ENCODE results near the gene ICE1.
"Not testable (repeated sequence)": the region's sequence is repeated elsewhere in the genome, so short reads cannot be mapped to it uniquely, and the experiment has no call there.

ICE1 gene

GRCh38 chr5:5387777-5388176 lies 34.7 kb upstream of the ICE1 start:
- ChIA-PET CTCF (no interaction called here), POLR2A (no interaction called here)
- no peak overlapping the region for H3K27ac ChIP-seq (ENCODE audit: insufficient read depth in 1 of 2, low read depth in 1 of 2, low read length in 2 of 2, poor library complexity in 1 of 2, severe bottlenecking in 2 of 2)
- peaks cover 0 to 3% (median 0%) of the 10 kb centered on the region in 5 experiments for H3K27me3 ChIP-seq (replicated peaks in 2 of 5; ENCODE audit: control insufficient read depth in 4 of 5, insufficient read depth in 5 of 5, low read length in 4 of 5)
- no CpG with 5 or more reads among the region's 1 CpG for WGBS (ENCODE audit: insufficient coverage)
- H3K4me1 ChIP-seq (ENCODE audit: control extremely low read depth in 1 of 4, control insufficient read depth in 4 of 4, insufficient read depth in 4 of 4, low read length in 3 of 4) = no peaks in the 10 kb centered on the region
- no peak for DNase-seq
- no peaks in the 10 kb centered on the region for H3K9me3 ChIP-seq (ENCODE audit: control extremely low read depth in 1 of 5, control insufficient read depth in 4 of 5, insufficient read depth in 2 of 5, low read depth in 1 of 5, low read length in 4 of 5)
- no peaks in the 10 kb centered on the region for H3K36me3 ChIP-seq (ENCODE audit: control insufficient read depth in 4 of 4, insufficient read depth in 4 of 4, low read length in 3 of 4)
- no peak overlapping the region for H3K4me3 ChIP-seq (ENCODE audit: control insufficient read depth in 1 of 7, extremely low read depth in 1 of 7, insufficient read depth in 4 of 7, low read depth in 2 of 7, low read length in 6 of 7)

GRCh38 chr5:5390121-5390869 lies 32.2 kb upstream of the ICE1 start:
- H3K27ac ChIP-seq (ENCODE audit: insufficient read depth in 1 of 2, low read depth in 1 of 2, low read length in 2 of 2, poor library complexity in 1 of 2, severe bottlenecking in 2 of 2); H3K4me1 ChIP-seq (ENCODE audit: control extremely low read depth in 1 of 4, control insufficient read depth in 4 of 4, insufficient read depth in 4 of 4, low read length in 3 of 4); CTCF ChIA-PET; DNase-seq; H3K36me3 ChIP-seq (ENCODE audit: control insufficient read depth in 4 of 4, insufficient read depth in 4 of 4, low read length in 3 of 4); H3K4me3 ChIP-seq (ENCODE audit: control insufficient read depth in 1 of 7, extremely low read depth in 1 of 7, insufficient read depth in 4 of 7, low read depth in 2 of 7, low read length in 6 of 7); H3K27me3 ChIP-seq (replicated peaks in 2 of 5; ENCODE audit: control insufficient read depth in 4 of 5, insufficient read depth in 5 of 5, low read length in 4 of 5); H3K9me3 ChIP-seq (ENCODE audit: control extremely low read depth in 1 of 5, control insufficient read depth in 4 of 5, insufficient read depth in 2 of 5, low read depth in 1 of 5, low read length in 4 of 5); POLR2A ChIA-PET: not testable (repeated sequence)
- 100% methylated on average over 3 of the region's 12 CpGs for WGBS (ENCODE audit: insufficient coverage)

- POLR2A ChIA-PET; H3K4me1 ChIP-seq (ENCODE audit: control extremely low read depth in 1 of 4, control insufficient read depth in 4 of 4, insufficient read depth in 4 of 4, low read length in 3 of 4): not testable (repeated sequence)
- 100% methylated on average over 1 of the region's 2 CpGs for WGBS (ENCODE audit: insufficient coverage)
Measured at GRCh38 chr5:5392504-5392903, 30.0 kb upstream of the ICE1 start.

DNA sequence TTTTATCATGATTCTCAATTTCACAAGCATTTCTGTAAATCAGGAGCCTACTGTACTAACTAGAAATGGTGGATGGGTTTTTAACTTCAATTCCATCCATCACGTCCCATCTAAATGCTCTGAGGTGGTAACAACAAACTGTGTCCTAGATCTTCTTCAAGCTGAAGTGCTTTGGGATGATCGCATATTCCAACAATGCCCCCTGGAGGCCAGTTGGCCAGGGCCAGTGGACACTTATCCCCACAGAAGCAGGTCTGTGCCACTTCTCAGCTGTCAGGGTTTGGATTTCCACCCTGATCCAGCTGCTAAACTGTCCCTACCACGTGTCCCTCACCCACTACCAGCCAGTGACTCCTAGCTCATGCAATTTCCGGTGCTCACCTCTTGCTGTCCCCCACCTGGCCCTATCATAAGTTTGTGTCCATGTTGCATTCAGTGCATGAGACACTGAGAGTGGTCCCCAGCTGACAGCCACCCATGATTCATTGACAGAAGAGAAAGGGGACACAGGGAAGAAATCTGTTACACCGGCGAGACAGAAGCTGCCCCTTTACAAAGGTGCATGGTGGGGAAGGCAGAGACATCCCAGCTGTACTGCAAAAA lies 28.0 kb upstream of the ICE1 start:
- H3K4me3 ChIP-seq (ENCODE audit: control insufficient read depth in 1 of 7, extremely low read depth in 1 of 7, insufficient read depth in 4 of 7, low read depth in 2 of 7, low read length in 6 of 7); H3K36me3 ChIP-seq (ENCODE audit: control insufficient read depth in 4 of 4, insufficient read depth in 4 of 4, low read length in 3 of 4); H3K9me3 ChIP-seq (ENCODE audit: control extremely low read depth in 1 of 5, control insufficient read depth in 4 of 5, insufficient read depth in 2 of 5, low read depth in 1 of 5, low read length in 4 of 5); H3K27ac ChIP-seq (ENCODE audit: insufficient read depth in 1 of 2, low read depth in 1 of 2, low read length in 2 of 2, poor library complexity in 1 of 2, severe bottlenecking in 2 of 2); CTCF ChIA-PET; H3K4me1 ChIP-seq (ENCODE audit: control extremely low read depth in 1 of 4, control insufficient read depth in 4 of 4, insufficient read depth in 4 of 4, low read length in 3 of 4); H3K27me3 ChIP-seq (replicated peaks in 2 of 5; ENCODE audit: control insufficient read depth in 4 of 5, insufficient read depth in 5 of 5, low read length in 4 of 5); POLR2A ChIA-PET; DNase-seq: not testable (repeated sequence)
- 90% methylated on average over 2 of the region's 6 CpGs for WGBS (ENCODE audit: insufficient coverage)

More at GRCh38 chr5:5392504-5392903, 30.0 kb upstream of the ICE1 start:
- CTCF ChIA-PET; H3K27me3 ChIP-seq (replicated peaks in 2 of 5; ENCODE audit: control insufficient read depth in 4 of 5, insufficient read depth in 5 of 5, low read length in 4 of 5); H3K4me3 ChIP-seq (ENCODE audit: control insufficient read depth in 1 of 7, extremely low read depth in 1 of 7, insufficient read depth in 4 of 7, low read depth in 2 of 7, low read length in 6 of 7); H3K9me3 ChIP-seq (ENCODE audit: control extremely low read depth in 1 of 5, control insufficient read depth in 4 of 5, insufficient read depth in 2 of 5, low read depth in 1 of 5, low read length in 4 of 5); H3K27ac ChIP-seq (ENCODE audit: insufficient read depth in 1 of 2, low read depth in 1 of 2, low read length in 2 of 2, poor library complexity in 1 of 2, severe bottlenecking in 2 of 2); H3K36me3 ChIP-seq (ENCODE audit: control insufficient read depth in 4 of 4, insufficient read depth in 4 of 4, low read length in 3 of 4); DNase-seq: not testable (repeated sequence)

- POLR2A ChIA-PET, CTCF ChIA-PET: not testable (repeated sequence)
- WGBS (ENCODE audit: insufficient coverage) = no CpG with 5 or more reads among the region's 8 CpGs
Measured at GRCh38 chr5:5395093-5395492, 27.4 kb upstream of the ICE1 start.

DNA sequence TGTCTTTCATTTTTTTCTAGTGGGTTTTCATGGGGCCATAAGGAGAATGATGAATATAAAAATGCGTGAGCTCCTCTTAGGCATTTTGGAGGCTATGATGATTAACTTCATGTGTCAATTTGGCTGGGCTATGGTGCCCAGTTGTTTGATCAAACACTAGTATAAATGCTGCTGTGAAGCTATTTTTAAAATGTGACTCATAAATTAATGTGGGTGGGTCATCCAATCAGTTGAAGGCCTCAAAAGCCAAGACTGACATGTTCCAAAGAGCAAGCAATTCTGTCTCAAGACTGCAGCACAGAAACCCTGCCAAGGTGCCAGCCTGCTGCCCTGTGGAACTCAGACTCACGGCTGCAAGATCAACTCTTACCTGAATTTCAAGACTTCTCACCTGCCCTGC lies 24.4 kb upstream of the ICE1 start:
- Histone ChIP-seq H3K9me3 (ENCODE audit: control extremely low read depth in 1 of 5, control insufficient read depth in 4 of 5, insufficient read depth in 2 of 5, low read depth in 1 of 5, low read length in 4 of 5) (peaks cover 0 to 4% (median 0%) of the 10 kb centered on the region in 5 experiments), H3K36me3 (ENCODE audit: control insufficient read depth in 4 of 4, insufficient read depth in 4 of 4, low read length in 3 of 4) (no peaks in the 10 kb centered on the region), H3K4me3 (ENCODE audit: control insufficient read depth in 1 of 7, extremely low read depth in 1 of 7, insufficient read depth in 4 of 7, low read depth in 2 of 7, low read length in 6 of 7) (no peak overlapping the region), H3K4me1 (ENCODE audit: control extremely low read depth in 1 of 4, control insufficient read depth in 4 of 4, insufficient read depth in 4 of 4, low read length in 3 of 4) (no peaks in the 10 kb centered on the region), H3K27ac (ENCODE audit: insufficient read depth in 1 of 2, low read depth in 1 of 2, low read length in 2 of 2, poor library complexity in 1 of 2, severe bottlenecking in 2 of 2) (no peak overlapping the region), H3K27me3 (replicated peaks in 2 of 5; ENCODE audit: control insufficient read depth in 4 of 5, insufficient read depth in 5 of 5, low read length in 4 of 5) (no peaks in the 10 kb centered on the region)
- ChIA-PET CTCF (no interaction called here), POLR2A (no interaction called here)
- no peak for DNase-seq
- WGBS (ENCODE audit: insufficient coverage) = 100% methylated on average over 2 of the region's 2 CpGs

More at GRCh38 chr5:5395093-5395492, 27.4 kb upstream of the ICE1 start:
- not testable (repeated sequence) for H3K4me1 ChIP-seq (ENCODE audit: control extremely low read depth in 1 of 4, control insufficient read depth in 4 of 4, insufficient read depth in 4 of 4, low read length in 3 of 4); H3K36me3 ChIP-seq (ENCODE audit: control insufficient read depth in 4 of 4, insufficient read depth in 4 of 4, low read length in 3 of 4); H3K27ac ChIP-seq (ENCODE audit: insufficient read depth in 1 of 2, low read depth in 1 of 2, low read length in 2 of 2, poor library complexity in 1 of 2, severe bottlenecking in 2 of 2); H3K27me3 ChIP-seq (replicated peaks in 2 of 5; ENCODE audit: control insufficient read depth in 4 of 5, insufficient read depth in 5 of 5, low read length in 4 of 5); DNase-seq; H3K9me3 ChIP-seq (ENCODE audit: control extremely low read depth in 1 of 5, control insufficient read depth in 4 of 5, insufficient read depth in 2 of 5, low read depth in 1 of 5, low read length in 4 of 5); H3K4me3 ChIP-seq (ENCODE audit: control insufficient read depth in 1 of 7, extremely low read depth in 1 of 7, insufficient read depth in 4 of 7, low read depth in 2 of 7, low read length in 6 of 7)

DNA sequence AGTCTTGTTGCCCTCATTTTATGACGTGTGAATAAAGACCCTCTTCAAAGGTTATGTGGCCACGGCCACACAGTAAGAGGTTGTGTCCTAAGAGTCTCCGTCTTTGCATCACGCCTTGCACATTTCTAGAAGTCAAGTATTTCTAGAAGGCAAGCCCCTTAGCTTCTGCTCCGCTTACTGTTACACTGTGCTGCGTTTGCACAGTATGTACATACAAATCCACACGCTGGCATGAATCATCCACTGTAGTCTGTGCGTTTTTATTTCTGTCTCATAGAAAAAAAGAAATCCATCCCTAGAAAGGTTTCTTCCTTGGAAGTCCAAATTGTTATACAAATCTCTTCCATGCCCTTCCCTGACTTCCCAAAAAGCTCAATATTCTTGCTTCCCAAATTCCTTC lies 21.4 kb upstream of the ICE1 start:
- Histone ChIP-seq H3K4me1 (ENCODE audit: control extremely low read depth in 1 of 4, control insufficient read depth in 4 of 4, insufficient read depth in 4 of 4, low read length in 3 of 4) (no peaks in the 10 kb centered on the region), H3K4me3 (ENCODE audit: control insufficient read depth in 1 of 7, extremely low read depth in 1 of 7, insufficient read depth in 4 of 7, low read depth in 2 of 7, low read length in 6 of 7) (no peak overlapping the region), H3K9me3 (ENCODE audit: control extremely low read depth in 1 of 5, control insufficient read depth in 4 of 5, insufficient read depth in 2 of 5, low read depth in 1 of 5, low read length in 4 of 5) (peaks cover 0 to 4% (median 0%) of the 10 kb centered on the region in 5 experiments), H3K27ac (ENCODE audit: insufficient read depth in 1 of 2, low read depth in 1 of 2, low read length in 2 of 2, poor library complexity in 1 of 2, severe bottlenecking in 2 of 2) (no peak overlapping the region), H3K36me3 (ENCODE audit: control insufficient read depth in 4 of 4, insufficient read depth in 4 of 4, low read length in 3 of 4) (no peaks in the 10 kb centered on the region), H3K27me3 (replicated peaks in 2 of 5; ENCODE audit: control insufficient read depth in 4 of 5, insufficient read depth in 5 of 5, low read length in 4 of 5) (no peaks in the 10 kb centered on the region)
- no peak for DNase-seq
- 96% methylated on average over 8 of the region's 8 CpGs for WGBS (ENCODE audit: insufficient coverage)
- POLR2A ChIA-PET = no interaction called here
- CTCF ChIA-PET = no interaction called here

All from common myeloid progenitor, CD34-positive (primary cell).